Pancreas (tissue), 10 donors: ENCODE results near the gene EHD2. TPM values are rescaled to one million over a fixed set of nuclear protein-coding genes. Genes with fewer than 3 reads are reported as not detected.

ENCODE experiments used
- ATAC-seq, 4 donors: fragments of 200-7000 bp; cut with Tn5 transposase; one replicate each; pipeline versions ENCODE4 v1.8.0 to v1.9.1; 2020; ENCODE audit warnings: mild to moderate bottlenecking in 4 of 4, moderate library complexity in 4 of 4
- DNase-seq, 6 donors: peaks; one replicate each; pipeline ENCODE4 v3.0.0-alpha.2; 2020
- FAIRE-seq: peaks from 2 replicates; lab custom pipeline; 2012; peaks lifted over from hg19 to GRCh38; lab: Jason Lieb, UNC
- H3K27ac ChIP-seq, 4 donors: fragments of 200-600 bp; sonication (generic); 1 replicate in 3 of 4; 2 replicates in 1 of 4; pipeline versions ENCODE4 v1.5.0 to v1.8.0; 2020
- H3K27me3 ChIP-seq, 4 donors: fragments of 200-600 bp; one replicate each; pipeline ENCODE4 v1.8.0; 2021
- H3K36me3 ChIP-seq, 3 donors: fragments of 200-600 bp; sonication (generic) in 1 of 3; one replicate each; pipeline versions ENCODE4 v1.5.0 to v1.8.0; 2020 to 2021
- H3K4me1 ChIP-seq, 3 donors: fragments of 200-600 bp; one replicate each; pipeline ENCODE4 v1.8.0; 2021
- H3K4me3 ChIP-seq, 4 donors: fragments of 200-600 bp; sonication (generic) in 2 of 4; one replicate each; pipeline versions ENCODE4 v1.5.0 to v1.8.0; 2020 to 2021
- H3K9me3 ChIP-seq, 4 donors: fragments of 200-600 bp; one replicate each; pipeline ENCODE4 v1.8.0; 2021
- CTCF ChIP-seq, 4 donors: fragments of 200-600 bp; sonication (generic) in 3 of 4; IDR thresholded peaks; one replicate each; pipeline versions ENCODE4 v1.5.0 to v1.8.0; 2021; ENCODE audit warnings: antibody characterized with exemption in 4 of 4
- WGBS, 2 donors: extraction: QIAGEN DNeasy Blood & Tissue Kit; methylation state at CpG; one replicate each; pipeline ENCODE4 v1.1.7; 2013; 5-methylcytosine and 5-hydroxymethylcytosine counted together
- intact Hi-C, 3 donors: fragments of 100-400 bp; cut with DNase I; formaldehyde crosslinking; loops; one replicate each; pipeline versions ENCODE4 v1.11.1 to v1.14.2; 2022
- polyA plus RNA-seq, 2 donors: library from polyadenylated mRNA; stranded (reverse); fragments of 200-250 nt; gene quantifications; one replicate each; pipeline ENCODE4 v1.2.3, GENCODE V29; 2013
- total RNA-seq, 6 donors: library from RNA; stranded (reverse); fragmentation: NEBNext Ultra II Directional in 4 of 6; extraction: Animal tissue kit (Norgen Biotek cat#: 25700) in 4 of 6; gene quantifications; one replicate each; pipeline versions ENCODE4 v1.2.1 to v1.2.4, GENCODE V29; 2021 to 2023
- donor health status: healthy with polysubstance abuse.
- donor health status: DM: no; HTN: no; CAD: no; lungs with moderate emphysema.
- donor health status: DM: no; HTN: no; CAD: no.
- donor health status: control.
- donor health status: control.
- donor health status: Bipolar disorder and iron deficiency.
- donor health status: DM: yes; HTN: yes; CAD: no.
- donor health status: DM: no; HTN: no; CAD: no.
- donor health status: DM: no; HTN: no; CAD: no.
- donor health status: DM: yes; HTN: yes; CAD: no.

Gene EHD2
- total and polyA plus RNA-seq, 8 donors: 13.4 to 28.3 (median 19.6) TPM

GRCh38 chr19:47670736-47671135, 42.5 kb upstream of the EHD2 start:
- H3K36me3 ChIP-seq: no peaks in the 10 kb centered on the region
- no peaks in the 10 kb centered on the region for H3K9me3 ChIP-seq
- no peak for TF ChIP-seq CTCF (IDR thresholded peaks at IDR 0.05)
- no peaks in the 10 kb centered on the region for H3K27me3 ChIP-seq
- WGBS, 2 donors: 97% methylated on average over 8 of the region's 8 CpGs
- FAIRE-seq (no peak), ATAC-seq (no peak), DNase-seq (peak in 1 of 6 donors; percentile 30)
- intact Hi-C loops: no loop called here
- no peaks in the 10 kb centered on the region for H3K4me1 ChIP-seq
- no peak overlapping the region for H3K27ac ChIP-seq
- H3K4me3 ChIP-seq: no peak overlapping the region

- H3K27me3 ChIP-seq: no peaks in the 10 kb centered on the region
- 97 to 100% methylated on average over 2 of the region's 2 CpGs for WGBS, 2 donors
- FAIRE-seq: no peak
- no peak for DNase-seq
- no peak overlapping the region for H3K27ac ChIP-seq
- H3K4me1 ChIP-seq: no peaks in the 10 kb centered on the region
- intact Hi-C loops: no loop called here
- no peak overlapping the region for H3K4me3 ChIP-seq
- TF ChIP-seq CTCF (IDR thresholded peaks at IDR 0.05): no peak
- no peaks in the 10 kb centered on the region for H3K36me3 ChIP-seq
- ATAC-seq: no peak
- no peaks in the 10 kb centered on the region for H3K9me3 ChIP-seq
Observed at GRCh38 chr19:47671499-47671898, 41.7 kb upstream of the EHD2 start.

- ATAC-seq: no peak
- peak in 1 of 6 donors; percentile 25 for DNase-seq
- Histone ChIP-seq H3K4me1 (no peaks in the 10 kb centered on the region), H3K36me3 (no peaks in the 10 kb centered on the region), H3K27ac (no peak overlapping the region), H3K27me3 (no peaks in the 10 kb centered on the region), H3K9me3 (no peaks in the 10 kb centered on the region), H3K4me3 (no peak overlapping the region)
- FAIRE-seq: no peak
- intact Hi-C loops: no loop called here
- 94 to 96% methylated on average over 7 of the region's 7 CpGs for WGBS, 2 donors
- no peak for TF ChIP-seq CTCF (IDR thresholded peaks at IDR 0.05)
Observed at GRCh38 chr19:47673426-47673825, 39.8 kb upstream of the EHD2 start.

GRCh38 chr19:47674548-47674947, 38.7 kb upstream of the EHD2 start:
- ATAC-seq (no peak), FAIRE-seq (no peak), DNase-seq (peak in 1 of 6 donors; percentile 13)
- Histone ChIP-seq H3K9me3 (no peaks in the 10 kb centered on the region), H3K4me3 (no peak overlapping the region), H3K27me3 (no peaks in the 10 kb centered on the region), H3K36me3 (peaks cover 0 to 3% (median 0%) of the 10 kb centered on the region in 3 donors), H3K4me1 (no peaks in the 10 kb centered on the region), H3K27ac (no peak overlapping the region)
- 76 to 91% methylated on average over 5 of the region's 5 CpGs for WGBS, 2 donors
- intact Hi-C loops: no loop called here
- no peak for TF ChIP-seq CTCF (IDR thresholded peaks at IDR 0.05)

GRCh38 chr19:47675271-47675670, 38.0 kb upstream of the EHD2 start:
- no peak overlapping the region for H3K4me3 ChIP-seq
- FAIRE-seq (no peak), ATAC-seq (no peak), DNase-seq (peak in 1 of 6 donors; percentile 50)
- no peak overlapping the region for H3K27ac ChIP-seq
- H3K9me3 ChIP-seq: no peaks in the 10 kb centered on the region
- H3K4me1 ChIP-seq: no peaks in the 10 kb centered on the region
- intact Hi-C loops: no loop called here
- no peaks in the 10 kb centered on the region for H3K27me3 ChIP-seq
- WGBS, 2 donors: 95 to 96% methylated on average over 12 of the region's 12 CpGs
- peaks cover 0 to 10% (median 7%) of the 10 kb centered on the region in 3 donors for H3K36me3 ChIP-seq
- no peak for TF ChIP-seq CTCF (IDR thresholded peaks at IDR 0.05)
